ACHN (cell line): Measurements from ENCODE around the gene SLC41A3.
A peak's percentile ranks its signal among the peaks of the same experiment; 100 is the strongest.
"Not testable (repeated sequence)": the region's sequence is repeated elsewhere in the genome, so short reads cannot be mapped to it uniquely, and the experiment has no call there.

Source experiments
- DNase-seq: peaks from one replicate; pipeline ENCODE4 v3.0.0-alpha.2; 2015
- in situ Hi-C: cut with HindIII; loops from 2 replicates; pipeline ENCODE4 v1.10.0; 2017; ENCODE audit warnings: low sequenced_read_pairs, low pct_ligation_motif_present, low pct_unique_long_range_greater_than_20kb

The SLC41A3 gene

DNA sequence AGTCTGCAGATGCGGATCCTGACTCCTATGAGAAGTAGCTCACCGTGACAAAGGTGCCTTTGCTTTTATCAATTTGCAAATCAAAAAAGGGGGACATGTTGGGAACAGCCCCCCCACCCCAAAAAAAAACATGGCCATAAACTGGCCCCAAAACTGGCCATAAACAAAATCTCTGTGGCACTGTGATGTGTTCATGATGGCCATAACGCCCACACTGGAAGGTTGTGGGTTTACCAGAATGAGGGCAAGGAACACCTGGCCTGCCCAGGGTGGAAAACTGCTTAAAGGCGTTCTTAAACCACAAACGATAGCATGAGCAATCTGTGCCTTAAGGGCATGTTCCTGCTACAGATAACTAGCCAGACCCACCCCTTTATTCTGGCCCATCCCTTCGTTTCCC lies 12.3 kb upstream of the SLC41A3 start:
- in situ Hi-C loops, DNase-seq: not testable (repeated sequence)

DNA sequence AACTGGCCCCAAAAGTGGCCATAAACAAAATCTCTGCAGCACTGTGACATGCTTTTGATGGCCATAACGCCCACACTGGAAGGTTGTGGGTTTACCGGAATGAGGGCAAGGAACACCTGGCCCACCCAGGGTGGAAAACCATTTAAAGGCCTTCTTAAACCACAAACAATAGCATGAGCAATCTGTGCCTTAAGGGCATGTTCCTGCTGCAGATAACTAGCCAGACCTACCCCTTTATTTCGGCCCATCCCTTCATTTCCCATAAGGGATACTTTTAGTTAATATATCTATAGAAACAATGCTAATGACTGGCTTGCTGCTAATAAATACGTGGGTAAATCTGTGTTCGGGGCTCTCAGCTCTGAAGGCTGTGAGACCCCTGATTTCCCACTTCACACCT lies 8.2 kb upstream of the SLC41A3 start:
- DNase-seq, in situ Hi-C loops: not testable (repeated sequence)

DNA sequence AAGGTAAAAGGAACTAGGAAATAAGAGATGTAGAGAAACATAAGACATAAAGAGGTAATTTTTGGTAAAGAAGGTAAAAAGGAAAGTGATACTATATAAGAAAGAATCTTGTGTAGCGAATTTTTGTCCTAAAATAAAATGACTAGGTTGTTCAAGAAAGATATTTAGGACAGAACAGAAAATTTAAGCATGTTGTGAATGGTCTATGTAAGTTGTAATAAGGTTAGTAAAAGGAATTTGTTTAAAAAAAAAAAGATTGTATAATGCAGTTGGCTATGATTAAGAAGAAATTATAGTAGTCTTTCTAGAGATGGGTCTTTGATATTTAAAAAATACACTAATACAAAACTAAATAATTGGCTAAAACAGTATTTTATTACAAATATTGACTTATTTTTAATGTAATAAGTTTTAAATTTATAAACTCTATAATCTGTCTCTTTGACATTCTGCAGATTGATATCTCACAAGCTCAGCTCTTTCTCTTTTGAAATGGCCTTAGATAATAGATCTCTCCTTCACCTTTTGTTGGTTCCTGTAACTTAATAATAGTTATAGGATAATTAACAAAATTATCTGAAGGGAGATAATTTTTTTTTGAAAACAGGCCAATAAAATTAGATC lies 3.7 kb upstream of the SLC41A3 start:
- in situ Hi-C loops = no loop called here
- no peak for DNase-seq

- in situ Hi-C loops = no loop called here
Observed at GRCh38 chr3:126085841-126086240, 1.9 kb upstream of the SLC41A3 start.

GRCh38 chr3:126085276-126085675 lies 1.4 kb upstream of the SLC41A3 start:
- no peak for DNase-seq
- in situ Hi-C loops = no loop called here

More at GRCh38 chr3:126085841-126086240, 1.9 kb upstream of the SLC41A3 start:
- no peak for DNase-seq

DNA sequence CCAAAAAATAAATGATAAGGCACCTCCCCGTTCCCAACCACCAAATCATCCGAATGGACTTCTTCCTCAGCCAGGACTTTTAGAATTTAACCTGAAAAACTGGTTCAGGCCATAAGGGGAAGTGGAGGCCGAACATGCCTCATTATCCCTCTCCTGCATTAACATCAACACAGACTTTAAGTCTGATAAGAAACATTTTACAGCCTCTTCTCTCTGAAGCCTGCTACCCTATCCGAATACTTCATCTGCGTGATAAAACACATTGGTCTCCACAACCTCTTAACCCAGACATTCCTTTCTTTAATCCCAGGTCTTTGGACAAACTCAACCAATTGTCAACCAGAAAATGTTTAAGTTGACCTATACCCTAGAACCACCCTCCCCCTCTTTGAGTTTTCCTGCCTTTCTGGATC lies 850 bp upstream of the SLC41A3 start:
- in situ Hi-C loops = no loop called here
- no peak for DNase-seq

DNA sequence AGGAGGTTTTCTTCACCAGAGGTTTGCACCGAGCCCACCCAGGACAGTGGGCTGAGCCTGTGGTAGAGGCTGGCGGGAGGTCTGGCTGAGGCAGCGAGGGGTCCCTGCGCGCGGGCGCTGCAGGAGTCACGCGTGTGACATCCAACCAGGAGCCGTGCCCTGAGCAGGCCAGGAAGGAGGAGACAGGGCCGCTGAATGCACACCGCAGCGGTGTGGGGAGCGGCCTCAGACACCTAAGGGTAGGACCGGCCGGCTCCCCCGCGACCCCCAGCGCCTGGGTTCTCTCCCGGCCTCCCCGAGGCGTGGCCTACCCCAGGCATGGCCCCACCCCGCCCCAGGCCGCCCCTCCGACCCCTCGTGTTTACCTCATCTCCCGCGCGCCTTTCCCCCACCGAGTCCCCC lies 412 bp downstream of the SLC41A3 start:
- peak; percentile 38 for DNase-seq
- in situ Hi-C loops = no loop called here

DNA sequence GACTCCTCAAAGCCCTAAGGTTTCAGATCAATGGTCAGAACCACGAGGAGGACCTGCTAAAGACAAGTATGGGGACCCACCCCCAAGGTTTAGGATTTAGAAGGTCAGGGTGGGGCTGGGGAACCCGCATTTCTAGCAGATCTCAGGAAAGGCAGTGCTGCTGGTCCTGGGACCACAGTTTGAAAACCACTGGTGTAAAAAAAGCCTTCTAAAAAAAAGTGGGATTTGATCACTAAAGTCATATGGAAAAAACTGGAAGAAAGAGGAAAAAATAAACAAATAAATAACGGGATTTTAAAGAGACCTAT lies 832 bp downstream of the SLC41A3 start:
- in situ Hi-C loops = no loop called here

DNA sequence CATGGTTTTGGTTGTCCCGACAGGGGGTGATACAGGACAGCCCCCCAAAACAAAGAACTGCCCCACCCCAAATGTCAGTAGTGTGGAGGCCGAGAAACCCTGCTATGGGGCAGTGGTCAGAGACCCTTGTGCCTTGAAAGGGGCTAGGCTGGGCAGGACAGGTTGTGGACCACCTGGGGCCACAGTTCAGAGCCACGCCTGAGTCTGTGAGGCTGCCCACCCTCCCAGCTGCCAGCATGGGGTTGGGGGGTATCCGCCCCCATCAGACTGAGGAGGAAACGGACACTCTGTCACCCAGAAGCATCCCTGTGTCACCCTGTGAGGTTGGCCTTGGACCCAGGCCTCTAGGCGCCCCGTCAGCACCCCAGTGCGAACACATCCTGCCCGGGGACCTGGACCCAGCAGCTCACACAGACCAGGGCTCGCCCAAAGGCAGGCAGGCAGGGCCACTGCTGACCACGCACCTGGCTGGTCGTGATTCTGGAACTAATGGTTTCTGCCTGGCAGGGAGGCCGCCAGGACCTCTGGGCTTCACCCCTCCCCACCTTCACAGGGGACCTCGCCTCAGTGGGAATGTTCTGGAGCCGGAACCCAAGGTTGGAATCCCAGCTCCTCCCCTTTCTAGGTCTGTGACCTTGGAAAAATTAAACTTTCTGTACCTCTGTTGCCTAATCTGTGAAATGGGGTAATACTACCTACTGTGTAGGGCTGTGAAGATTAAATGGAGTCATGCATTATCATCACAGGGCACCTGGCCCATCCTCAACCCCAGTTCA lies 1.4 kb downstream of the SLC41A3 start:
- DNase-seq = no peak
- in situ Hi-C loops = no loop called here

More for the DNA sequence above, 832 bp downstream of the SLC41A3 start:
- no peak for DNase-seq

- in situ Hi-C loops = no loop called here
- DNase-seq = peak; percentile 88
Observed at GRCh38 chr3:126081618-126082361, 2.1 kb downstream of the SLC41A3 start.

DNA sequence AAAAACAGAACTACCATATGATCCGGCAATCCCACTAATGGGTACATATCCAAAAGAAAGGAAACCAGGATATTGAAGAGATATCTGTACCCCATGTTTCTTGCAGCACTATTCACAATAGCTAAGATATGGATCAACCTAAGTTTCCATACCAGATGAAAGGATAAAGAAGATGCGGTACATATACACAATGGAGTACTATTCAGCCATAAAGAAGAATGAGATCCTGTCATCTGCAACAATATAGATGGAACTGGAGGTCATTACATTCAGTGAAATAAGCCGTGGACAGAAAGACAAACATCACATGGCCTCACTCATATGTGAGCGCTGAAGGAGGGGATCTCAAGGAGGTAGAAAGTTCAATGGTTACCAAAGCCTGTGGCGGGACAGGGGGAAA lies 3.0 kb downstream of the SLC41A3 start:
- in situ Hi-C loops = no loop called here
- no peak for DNase-seq

DNA sequence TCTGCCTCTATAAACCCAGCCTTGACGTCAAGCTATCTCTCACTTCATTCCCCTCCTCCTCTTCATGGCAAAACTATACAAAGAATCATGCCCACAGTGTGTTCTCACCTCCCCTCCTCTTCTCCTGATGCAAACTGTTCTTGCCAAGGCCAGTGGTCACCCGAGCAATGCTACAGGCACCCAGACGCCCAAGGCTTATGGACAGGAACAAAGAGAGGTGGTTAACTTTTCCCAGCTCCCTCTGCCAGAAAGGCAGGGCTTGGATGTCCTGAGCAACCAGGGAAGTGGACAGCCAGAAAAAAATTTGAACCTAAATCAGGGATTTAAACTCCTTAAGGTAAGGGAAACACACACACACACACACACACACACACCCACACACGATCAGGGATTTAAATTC lies 5.1 kb downstream of the SLC41A3 start:
- no peak for DNase-seq
- in situ Hi-C loops = no loop called here

DNA sequence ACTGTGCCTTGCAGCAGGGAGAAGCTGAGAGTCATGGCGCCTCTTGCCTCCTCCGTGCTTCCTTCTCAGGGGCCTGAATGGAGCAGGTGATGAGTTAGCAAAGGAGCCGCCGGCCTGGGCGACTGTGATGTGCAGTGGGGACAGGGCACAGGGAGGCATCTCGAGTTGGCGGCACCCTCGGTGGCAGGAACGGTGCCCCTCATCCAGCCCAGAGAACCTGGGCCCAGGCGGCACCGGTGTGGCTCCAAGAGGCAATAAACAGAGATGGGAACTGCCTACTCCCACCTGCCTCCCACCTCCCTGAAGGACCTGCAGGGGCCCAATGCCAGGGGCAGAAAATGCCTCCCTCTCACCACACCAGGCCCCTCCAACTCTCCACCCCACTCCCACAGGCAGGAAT lies 6.2 kb downstream of the SLC41A3 start:
- in situ Hi-C loops = no loop called here
- DNase-seq = no peak

DNA sequence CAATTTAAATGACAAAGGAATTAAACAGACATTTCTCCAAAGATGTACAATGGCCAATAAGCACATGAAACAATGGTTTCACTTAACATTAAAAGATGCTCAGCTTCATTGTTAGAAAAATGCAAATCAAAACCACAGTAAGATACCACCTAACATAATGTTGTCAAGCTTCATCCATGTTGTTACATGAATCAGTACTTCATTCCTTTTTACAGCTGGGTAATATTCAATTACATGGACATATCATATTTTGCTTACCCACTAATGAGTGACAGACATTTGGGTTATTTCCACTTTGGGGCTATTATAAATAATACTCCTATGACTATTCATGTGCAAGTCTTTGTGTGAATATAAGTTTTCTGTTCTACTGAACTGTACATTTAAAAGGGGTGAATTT lies 7.8 kb downstream of the SLC41A3 start:
- DNase-seq = no peak
- in situ Hi-C loops = no loop called here

DNA sequence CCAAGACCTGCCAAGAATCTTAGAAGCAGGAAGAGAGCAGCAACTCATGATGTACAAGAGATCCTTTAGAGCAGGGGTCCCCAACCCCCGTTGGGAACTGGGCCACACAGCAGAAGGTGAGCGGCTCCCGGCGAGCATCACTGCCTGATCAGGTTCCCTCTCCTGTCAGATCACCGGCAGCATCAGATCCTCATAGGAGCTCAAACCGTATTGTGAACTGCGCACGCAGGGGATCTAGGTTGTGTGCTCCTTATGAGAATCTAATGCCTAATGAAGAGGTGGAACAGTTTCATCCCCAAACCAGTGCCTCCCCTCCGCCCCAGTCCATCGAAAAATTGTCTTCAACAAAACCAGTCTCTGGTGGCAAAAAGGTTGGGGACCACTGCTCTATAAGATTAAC lies 13.8 kb downstream of the SLC41A3 start:
- in situ Hi-C loops = no loop called here
- no peak for DNase-seq

GRCh38 chr3:126067959-126068358 lies 16.0 kb downstream of the SLC41A3 start:
- in situ Hi-C loops = no loop called here
- no peak for DNase-seq

DNA sequence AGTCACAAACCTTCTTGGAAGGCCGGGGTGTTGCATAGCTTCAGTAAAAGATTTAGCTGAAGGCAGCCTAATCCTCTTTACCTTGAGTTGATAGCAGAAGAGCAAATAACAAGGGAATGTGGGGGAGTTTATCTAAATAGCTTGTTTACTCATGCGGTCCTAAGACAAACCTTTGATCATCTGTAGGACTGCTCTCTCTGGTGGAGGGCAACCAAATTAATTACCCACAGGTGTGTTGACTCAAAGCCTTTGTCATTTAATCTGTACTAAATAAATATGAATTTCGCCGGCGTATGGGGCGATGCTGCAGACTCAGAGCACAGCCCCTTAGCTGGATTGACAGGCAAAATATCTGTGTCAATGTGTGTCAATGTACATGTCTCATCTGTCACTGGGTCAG lies 17.2 kb downstream of the SLC41A3 start:
- DNase-seq, in situ Hi-C loops: not testable (repeated sequence)

GRCh38 chr3:126065876-126066275 lies 18.0 kb downstream of the SLC41A3 start:
- DNase-seq = no peak
- in situ Hi-C loops = no loop called here

DNA sequence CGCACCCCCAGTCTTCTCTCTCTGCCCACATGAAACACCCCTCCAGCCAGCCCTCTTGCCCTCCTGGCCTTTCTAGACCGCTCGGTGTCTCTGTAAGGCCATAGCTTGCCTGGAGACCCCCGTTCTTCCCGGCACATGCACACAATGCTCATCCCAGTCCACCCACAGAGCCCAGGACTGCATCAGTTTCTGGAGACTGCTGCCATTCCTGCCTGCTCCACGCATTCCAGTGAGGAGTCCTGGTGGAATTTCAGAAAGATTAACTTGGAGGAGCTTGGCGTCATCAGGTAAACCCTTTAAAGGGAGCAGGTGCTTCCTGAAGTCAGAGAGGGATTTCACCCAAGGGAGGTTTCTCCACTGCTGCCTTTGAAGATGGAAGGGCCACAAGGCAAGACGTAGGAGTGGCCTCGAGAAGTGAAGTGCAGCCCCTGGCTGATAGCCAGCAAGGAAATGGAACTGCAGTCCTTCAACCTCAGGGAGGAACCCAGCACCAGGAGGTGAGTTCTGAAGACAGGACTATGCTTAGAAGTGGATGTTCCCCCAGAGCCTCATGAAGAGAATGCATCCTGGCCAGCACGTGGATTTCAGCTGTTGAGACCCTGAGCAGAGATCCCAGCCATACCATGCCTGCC lies 19.2 kb downstream of the SLC41A3 start:
- in situ Hi-C loops = no loop called here
- no peak for DNase-seq
